GM19397 (cell line): Measurements from ENCODE around the gene ARPC1B.
"Not testable (repeated sequence)": the region's sequence is repeated elsewhere in the genome, so short reads cannot be mapped to it uniquely, and the experiment has no call there.

Experiments used
- ATAC-seq: cut with Tn5 transposase; IDR thresholded peaks from one replicate; pipeline ENCODE4 v1.9.1; 2021; ENCODE audit warnings: mild to moderate bottlenecking, moderate library complexity; ENCODE audit not compliant: unreplicated experiment

ARPC1B gene

GRCh38 chr7:99387239-99387635, 12.7 kb downstream of the ARPC1B start:
- not testable (repeated sequence) for ATAC-seq

GRCh38 chr7:99387912-99388311, 13.4 kb downstream of the ARPC1B start:
- no peak for ATAC-seq

- ATAC-seq, result no peak
Measured at GRCh38 chr7:99389772-99390171, 15.2 kb downstream of the ARPC1B start.

- no peak for ATAC-seq
Measured at GRCh38 chr7:99390941-99391602, 16.5 kb downstream of the ARPC1B start.

- ATAC-seq, result no peak
Measured at GRCh38 chr7:99392046-99392445, 17.5 kb downstream of the ARPC1B start.

GRCh38 chr7:99392659-99393354, 18.3 kb downstream of the ARPC1B start:
- ATAC-seq, result no peak

GRCh38 chr7:99393355-99394187, 19.0 kb downstream of the ARPC1B start:
- ATAC-seq, result no peak

- ATAC-seq, result no peak
Measured at GRCh38 chr7:99394188-99394502, 19.6 kb downstream of the ARPC1B start.

GRCh38 chr7:99395616-99396327, 21.2 kb downstream of the ARPC1B start:
- no peak for ATAC-seq

- no peak for ATAC-seq
Measured at GRCh38 chr7:99396418-99397296, 22.1 kb downstream of the ARPC1B start.

GRCh38 chr7:99397297-99397983, 22.9 kb downstream of the ARPC1B start:
- ATAC-seq, result no peak

- no peak for ATAC-seq
Measured at GRCh38 chr7:99398891-99399445, 24.4 kb downstream of the ARPC1B start.

- ATAC-seq, result no peak
Measured at GRCh38 chr7:99399597-99399996, 25.1 kb downstream of the ARPC1B start.

- ATAC-seq, result no peak
Measured at GRCh38 chr7:99402854-99403253, 28.3 kb downstream of the ARPC1B start.

- no peak for ATAC-seq
Measured at GRCh38 chr7:99403764-99404163, 29.2 kb downstream of the ARPC1B start.

GRCh38 chr7:99404235-99404976, 29.9 kb downstream of the ARPC1B start:
- no peak for ATAC-seq

GRCh38 chr7:99404977-99405320, 30.4 kb downstream of the ARPC1B start:
- no peak for ATAC-seq

- ATAC-seq, result no peak
Measured at GRCh38 chr7:99406557-99406956, 32.0 kb downstream of the ARPC1B start.

GRCh38 chr7:99407872-99408378, 33.4 kb downstream of the ARPC1B start:
- ATAC-seq, result peak; percentile 1
